ENCODE results near the gene TARBP2.

Gene TARBP2, protein sequence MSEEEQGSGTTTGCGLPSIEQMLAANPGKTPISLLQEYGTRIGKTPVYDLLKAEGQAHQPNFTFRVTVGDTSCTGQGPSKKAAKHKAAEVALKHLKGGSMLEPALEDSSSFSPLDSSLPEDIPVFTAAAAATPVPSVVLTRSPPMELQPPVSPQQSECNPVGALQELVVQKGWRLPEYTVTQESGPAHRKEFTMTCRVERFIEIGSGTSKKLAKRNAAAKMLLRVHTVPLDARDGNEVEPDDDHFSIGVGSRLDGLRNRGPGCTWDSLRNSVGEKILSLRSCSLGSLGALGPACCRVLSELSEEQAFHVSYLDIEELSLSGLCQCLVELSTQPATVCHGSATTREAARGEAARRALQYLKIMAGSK

DNA sequence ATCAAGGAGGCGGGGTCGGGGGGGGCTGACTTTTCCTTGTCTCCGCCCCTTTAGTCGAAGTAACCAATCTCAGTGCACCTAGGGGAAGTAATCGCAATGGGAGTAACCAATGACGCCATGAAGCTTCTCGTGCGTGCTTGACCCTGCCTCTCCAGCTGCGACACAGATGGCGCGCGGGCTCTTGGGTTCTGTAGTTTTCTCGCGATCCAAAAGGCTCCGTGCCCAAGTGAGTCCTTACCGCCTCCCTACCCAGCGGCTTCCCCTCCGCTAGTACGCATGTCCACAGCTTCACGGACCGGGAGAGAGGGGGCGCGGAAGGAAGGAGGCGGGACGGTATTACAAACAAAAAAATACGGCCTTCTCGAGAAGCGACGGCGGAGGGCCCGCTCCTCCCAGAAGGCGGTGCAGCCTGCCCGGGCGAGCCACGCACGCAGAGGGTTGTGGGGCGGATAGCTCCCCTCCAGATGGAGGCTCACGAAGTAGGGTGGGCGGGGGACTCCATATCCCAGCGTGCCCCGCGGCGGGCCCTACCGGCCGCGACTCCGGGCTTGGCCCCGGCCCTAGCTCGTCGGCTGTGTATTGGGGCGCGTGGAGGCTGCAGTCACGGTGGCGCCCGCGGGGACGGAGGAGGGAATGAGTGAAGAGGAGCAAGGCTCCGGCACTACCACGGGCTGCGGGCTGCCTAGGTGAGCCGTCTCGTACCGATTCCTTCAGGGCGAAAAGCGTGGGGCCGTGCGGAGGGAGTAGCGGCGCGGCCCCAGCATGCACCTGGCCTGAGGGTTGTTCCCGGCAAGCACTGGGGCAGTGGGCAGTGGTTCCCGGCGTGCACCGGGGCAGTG, at the start of gene TARBP2:
TSS of gene TARBP2 (plus strand) at position 508 of the 839 bp plus-strand sequence. CDS start at position 634, 126 bp downstream.
- peak; percentile 90 to 95 for DNase-seq (ENCODE audit: low read depth in 2 of 2)

DNA sequence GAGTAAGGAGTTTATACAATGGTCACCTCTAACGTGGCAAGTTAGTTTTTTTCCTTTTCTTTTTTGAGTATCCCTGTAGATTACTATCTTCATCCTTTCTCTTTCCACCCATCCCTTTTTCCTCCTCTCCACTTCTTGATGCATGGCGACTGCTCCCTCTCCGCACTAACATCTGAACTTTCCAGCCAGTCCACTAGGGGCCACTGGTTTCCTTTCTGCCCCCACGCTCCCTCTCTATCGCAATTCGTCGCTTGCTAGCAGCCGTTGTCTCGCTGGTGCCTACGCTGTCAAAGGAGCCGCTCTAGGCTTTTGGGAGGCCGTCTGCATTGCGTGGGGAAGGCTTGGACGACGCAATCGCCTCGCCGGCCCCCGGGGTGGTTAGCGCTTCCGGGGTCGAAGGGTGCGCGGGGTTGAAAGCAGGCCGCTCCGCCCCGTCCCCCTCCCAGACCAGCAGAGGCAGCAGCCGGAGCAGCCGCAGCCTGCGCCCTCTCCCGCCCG, 49.4 kb upstream of the TARBP2 start, which contains the start of gene PCBP2:
TSS of gene PCBP2 (plus strand) at position 442 of the 498 bp plus-strand sequence. CDS start 2,699 bp downstream, outside the sequence.
- DNase-seq (ENCODE audit: low read depth in 2 of 2) = peak; percentile 88 to 97

DNA sequence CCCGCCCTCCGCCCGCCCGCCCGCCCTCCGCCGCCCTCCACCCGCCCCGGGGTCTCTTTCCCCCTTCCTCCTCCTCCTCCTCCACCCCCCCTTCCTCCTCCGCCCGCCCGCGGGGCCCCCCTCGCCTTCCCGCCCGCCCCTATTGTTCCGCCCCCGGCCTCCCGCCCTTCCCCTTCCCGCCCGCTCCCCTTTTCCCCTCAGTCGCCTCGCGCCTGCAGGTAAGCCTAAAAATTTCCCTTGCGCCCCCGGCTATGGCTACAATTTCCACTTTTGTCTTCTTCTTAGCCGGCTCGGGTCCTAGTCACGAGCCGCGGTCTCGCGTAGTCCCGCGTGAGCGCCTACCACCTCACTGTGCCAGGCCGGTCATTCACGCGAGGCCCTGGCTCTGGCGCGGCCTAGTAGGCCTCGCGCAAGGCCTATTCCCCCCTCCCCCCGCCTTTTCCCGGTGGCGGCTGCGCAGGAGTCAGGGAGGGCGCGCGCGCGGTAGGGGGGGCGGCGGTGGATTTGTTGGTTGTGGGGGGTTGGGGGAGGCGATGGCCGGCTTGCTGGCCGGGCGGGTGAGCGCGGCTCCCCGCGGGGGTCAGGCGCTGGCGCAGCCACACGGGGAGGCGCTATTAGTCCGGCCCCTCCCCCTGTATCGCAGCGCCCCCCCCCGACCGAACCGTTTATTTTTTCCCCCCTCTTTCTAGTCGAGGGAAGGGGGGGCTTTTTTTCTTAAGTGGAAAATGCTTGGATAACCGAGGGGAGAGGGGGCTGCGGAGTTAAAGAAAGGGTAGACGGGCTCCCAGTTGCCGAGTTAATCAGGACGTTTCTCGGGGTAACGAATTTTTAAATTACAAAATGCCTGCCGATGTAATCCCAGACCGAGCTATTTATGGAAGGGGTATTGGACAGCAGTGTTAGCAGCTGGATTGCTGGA, 48.7 kb upstream of the TARBP2 start:
- peak; percentile 36 to 52 for DNase-seq (ENCODE audit: low read depth in 2 of 2)

DNA sequence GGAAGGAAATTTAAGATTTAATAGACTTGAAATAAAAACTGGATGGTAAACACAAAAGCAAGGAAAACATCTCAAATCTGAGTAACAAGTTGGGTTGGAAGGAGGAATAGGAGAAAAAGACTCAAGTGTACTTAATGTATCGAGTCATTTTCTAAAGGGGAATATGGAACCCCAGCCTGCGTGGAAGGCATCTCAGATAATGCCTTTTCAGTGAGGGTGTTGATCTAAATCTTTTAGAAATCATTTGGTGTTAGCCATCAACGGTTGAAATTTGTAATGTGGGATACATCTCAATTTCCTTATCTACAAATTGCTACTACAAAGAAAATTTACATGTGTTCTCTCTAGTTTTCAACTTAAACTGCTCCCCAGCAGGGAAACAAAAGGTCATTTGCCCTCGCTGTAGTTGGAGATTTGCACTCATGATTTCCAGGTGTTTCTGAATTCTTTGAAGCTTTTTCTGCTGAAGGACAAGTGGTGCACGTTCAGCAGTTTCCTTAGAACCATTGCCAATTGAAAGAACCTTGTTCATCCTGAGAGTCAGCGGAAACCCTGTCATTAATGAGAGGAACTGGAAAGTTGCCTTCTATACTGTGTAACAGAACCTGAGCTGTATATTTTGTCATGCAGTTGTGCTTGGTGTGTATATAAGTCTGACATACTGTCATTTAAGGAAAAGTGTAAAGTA, 47.0 kb upstream of the TARBP2 start:
- DNase-seq (ENCODE audit: low read depth in 2 of 2) = no peak

DNA sequence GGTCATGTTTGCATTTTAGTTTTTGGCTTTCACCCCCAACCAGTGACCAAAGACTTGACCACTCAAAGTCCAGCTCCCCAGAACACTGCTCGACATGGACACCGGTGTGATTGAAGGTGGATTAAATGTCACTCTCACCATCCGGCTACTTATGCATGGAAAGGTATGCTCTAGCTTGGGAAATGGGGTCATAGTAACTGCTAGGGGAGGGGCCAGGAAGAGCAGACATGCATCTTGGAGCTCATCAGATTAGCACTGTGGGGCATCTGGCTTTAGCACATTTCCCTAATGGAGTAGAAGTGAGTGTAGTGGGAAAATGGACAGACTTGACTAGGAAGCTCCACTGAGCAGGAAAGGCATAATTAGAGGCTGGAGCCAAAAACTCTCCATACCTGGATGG, 46.4 kb upstream of the TARBP2 start:
- no peak for DNase-seq (ENCODE audit: low read depth in 2 of 2)

DNA sequence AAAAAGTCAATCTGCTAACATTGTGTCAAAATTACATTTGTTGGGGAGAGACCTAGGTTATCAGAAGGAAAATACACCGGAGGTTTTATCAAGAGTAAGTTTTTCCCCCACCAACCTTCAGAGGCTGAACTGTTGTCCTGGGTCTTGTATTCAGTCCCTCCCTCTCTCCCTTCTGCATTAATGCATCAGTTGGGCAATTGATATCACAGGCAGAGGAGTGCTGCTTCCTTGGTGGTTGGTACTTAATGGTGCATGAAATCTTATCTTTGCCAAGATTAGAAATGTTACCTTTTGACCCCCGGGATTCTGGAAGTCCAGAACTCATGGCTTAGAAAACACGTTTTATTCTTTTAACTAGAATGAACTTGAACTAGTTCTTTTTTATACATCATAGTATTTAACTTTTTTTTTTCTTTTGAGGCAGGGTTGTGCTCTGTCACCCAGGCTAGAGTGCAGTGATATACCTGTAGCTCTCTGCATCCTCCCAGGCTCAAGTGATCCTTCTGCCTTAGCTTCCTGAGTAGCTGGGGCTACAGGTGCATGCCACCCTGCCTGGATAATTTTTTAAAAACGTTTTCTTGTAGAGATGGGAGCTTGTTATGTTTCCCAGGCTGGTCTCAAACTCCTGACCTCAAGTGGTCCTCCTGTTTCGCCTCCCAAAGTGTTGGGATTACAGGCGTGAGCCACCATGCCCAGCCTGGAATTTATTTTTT, 44.3 kb upstream of the TARBP2 start:
- no peak for DNase-seq (ENCODE audit: low read depth in 2 of 2)

DNA sequence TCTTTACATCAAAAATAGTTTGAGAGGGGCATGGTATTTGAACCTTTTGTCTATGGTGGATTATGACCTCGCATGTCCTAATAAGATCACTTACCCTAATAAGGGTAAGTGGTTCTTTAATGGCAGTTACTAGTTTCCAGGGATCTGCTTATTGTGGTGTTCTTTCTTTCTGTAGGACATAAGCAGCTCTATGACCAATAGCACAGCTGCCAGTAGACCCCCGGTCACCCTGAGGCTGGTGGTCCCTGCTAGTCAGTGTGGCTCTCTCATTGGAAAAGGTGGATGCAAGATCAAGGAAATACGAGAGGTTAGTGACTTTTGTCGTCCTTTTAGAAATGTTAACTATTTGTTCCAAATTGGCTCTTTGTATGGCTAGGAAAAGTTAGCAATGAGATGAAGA, 42.0 kb upstream of the TARBP2 start:
- no peak for DNase-seq (ENCODE audit: low read depth in 2 of 2)

DNA sequence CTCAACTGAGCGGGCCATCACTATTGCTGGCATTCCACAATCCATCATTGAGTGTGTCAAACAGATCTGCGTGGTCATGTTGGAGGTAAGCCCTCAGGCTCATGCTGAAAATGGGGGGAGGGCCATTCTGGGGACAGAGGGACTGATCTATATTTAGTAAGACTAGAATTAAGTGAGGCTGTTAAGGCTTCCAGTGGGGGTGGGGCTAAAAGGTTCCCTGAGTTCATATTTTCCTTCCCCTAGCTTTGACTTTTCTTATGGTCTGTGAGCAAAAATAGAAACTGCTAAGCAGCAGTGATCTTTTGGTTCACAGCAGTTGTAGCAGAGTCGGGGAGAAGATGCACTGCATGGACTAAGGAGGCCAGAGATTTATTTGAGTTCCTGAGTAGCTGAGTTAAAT, 40.0 kb upstream of the TARBP2 start:
- DNase-seq (ENCODE audit: low read depth in 2 of 2) = no peak

DNA sequence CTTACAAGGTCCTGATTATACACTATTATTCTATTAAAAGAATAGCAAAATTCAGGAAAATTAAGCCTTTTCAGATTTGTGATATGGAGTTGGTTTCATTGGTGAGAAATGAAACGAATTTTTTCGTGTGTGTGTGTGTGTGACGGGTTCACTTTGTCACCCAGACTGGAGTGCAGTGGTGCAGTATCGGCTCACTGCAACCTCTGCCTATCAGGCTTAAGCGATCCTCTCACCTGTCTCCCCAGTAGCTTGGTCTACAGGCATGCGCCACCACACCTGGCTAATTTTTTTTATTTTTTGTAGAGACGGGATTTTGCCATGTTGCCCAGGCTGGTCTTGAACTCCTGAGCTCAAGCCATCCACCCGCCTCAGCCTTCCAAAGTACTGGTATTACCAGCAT, 39.5 kb upstream of the TARBP2 start:
- no peak for DNase-seq (ENCODE audit: low read depth in 2 of 2)

DNA sequence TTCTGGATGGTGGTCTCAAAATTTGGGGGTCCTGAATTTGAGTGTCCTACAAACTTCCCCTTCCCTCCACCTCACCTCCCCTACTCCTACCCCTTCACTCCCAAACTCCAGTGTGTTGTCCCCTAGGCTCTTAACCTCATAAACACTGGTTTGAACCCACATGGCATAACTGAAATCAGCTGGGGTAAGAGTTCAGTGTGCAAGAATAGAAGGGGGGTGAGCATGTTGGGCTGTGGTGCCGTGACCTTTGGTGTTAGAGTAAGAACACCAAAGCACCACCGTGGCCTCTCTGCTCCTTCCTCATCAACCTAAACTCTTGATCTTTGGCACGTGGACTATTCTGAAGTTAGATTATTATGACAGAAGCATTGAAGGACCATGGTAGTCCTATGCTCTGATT, 38.1 kb upstream of the TARBP2 start:
- no peak for DNase-seq (ENCODE audit: low read depth in 2 of 2)

DNA sequence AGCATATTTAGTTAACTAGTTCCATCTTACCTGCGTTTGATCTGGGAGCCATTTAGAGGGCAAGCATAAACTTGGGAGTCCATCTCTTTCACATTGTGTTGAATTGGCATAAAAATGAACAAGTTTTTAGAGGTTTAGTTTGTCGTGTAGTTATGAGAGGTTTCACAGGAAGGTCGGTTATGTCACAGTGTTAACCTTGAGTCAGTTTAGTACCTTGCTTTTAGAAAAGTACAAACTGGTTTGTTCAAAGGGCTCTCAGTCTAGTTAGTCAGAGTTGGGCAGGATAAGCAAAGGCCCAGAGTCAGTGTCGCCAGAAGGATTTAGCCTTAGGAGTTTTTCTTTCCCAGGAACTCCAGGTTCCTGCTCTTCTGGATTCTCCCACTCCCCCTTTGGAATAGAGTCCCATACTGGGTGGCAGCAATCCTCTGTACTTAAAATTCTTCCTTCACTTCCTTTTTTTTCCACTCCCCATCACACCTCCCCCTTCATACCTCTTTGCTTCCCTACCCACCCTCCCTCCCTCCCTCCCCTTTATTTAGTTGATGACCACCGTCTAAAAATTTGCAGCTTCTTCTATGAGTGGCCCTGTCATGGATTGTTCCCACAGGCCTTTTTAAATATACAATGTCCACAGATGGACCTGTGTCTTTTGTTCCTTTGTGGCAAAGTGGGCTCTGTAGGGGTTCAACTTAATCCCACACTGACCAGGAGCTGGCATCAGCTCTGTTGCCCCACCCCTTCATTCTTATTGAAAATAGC, 37.1 kb upstream of the TARBP2 start:
- DNase-seq (ENCODE audit: low read depth in 2 of 2) = no peak

DNA sequence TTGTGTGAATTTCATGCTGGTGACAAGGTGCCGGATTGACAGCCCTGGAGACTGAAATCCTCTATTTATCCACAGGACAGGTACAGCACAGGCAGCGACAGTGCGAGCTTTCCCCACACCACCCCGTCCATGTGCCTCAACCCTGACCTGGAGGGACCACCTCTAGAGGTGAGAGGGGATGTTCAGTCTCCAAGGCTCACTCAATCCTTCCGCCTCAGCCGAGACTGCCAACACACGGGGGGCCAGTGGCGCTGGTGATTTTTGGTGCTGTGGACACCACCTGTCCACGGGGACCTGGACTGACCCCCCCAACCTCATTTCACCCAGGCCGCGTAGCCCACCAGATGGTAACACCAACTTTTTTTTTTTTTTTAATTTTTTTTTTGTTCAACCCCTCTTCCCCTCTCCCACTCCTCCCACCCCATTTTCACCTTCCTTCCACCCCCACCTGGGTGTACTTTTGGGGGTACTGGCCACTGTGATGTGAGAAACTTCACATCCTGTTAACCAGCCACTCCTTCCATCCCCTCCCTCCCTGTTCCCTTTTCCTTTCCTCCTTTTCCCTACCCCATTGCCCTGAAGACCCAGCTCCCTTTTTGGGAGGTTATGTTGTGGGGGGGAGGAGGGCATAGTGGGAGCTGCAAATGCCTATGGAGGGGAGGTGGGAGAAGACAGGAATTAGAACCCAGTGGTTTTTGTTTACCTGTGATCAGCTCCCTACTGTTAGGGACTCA, 36.2 kb upstream of the TARBP2 start:
- DNase-seq (ENCODE audit: low read depth in 2 of 2) = no peak

DNA sequence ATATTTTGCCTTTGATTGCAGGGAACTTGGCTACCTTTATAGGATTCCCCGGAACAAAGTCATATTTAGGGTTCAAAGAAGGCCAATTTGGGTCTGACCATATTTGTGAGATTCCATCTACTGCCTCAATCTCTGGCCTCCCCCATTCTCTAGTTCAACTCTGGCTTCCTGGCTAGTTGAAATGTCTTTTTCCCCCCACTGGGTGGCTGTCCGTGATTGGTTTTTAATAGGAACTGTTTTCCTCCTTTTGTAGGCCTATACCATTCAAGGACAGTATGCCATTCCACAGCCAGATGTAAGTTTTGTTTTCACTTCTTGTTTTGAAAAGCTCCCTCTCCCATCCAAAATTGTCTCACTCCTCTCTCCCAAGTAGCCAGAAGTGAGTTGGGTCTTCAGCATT, 35.4 kb upstream of the TARBP2 start:
- no peak for DNase-seq (ENCODE audit: low read depth in 2 of 2)

DNA sequence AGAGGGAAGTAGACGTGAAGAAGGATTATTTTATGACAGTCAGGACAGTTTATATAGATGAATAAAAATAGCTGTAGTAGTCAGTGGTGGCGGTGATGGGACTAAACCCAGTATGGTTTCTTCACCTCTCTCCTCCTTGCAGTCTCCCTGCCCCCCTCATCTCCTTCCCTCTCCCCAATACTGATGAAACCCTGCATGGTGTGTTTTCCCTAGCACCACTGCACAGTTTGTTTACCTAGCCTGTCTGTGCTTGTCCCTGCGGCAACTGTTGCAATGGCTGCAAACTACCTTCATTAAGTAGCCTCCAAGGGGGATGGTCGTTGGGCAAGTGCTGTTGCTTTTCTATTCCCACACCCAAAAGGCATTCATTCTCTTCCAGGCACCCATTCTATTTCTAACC, 34.4 kb upstream of the TARBP2 start:
- no peak for DNase-seq (ENCODE audit: low read depth in 2 of 2)

DNA sequence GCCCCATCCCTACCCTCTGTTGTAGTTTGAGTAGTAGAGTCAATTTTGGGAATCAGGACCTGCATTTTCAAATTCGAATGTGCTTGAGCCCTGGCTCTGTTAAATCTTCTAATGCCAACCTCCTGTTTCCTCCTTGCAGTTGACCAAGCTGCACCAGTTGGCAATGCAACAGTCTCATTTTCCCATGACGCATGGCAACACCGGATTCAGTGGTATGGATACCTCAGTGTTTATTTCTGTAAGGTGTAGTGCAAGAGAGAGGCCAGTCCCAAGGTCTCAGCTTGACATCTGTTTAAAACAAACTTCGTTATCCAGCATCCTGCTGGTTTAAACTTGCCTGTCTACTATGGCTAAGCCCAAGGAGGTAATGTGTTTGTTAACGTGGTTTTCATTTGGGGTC, 34.0 kb upstream of the TARBP2 start:
- no peak for DNase-seq (ENCODE audit: low read depth in 2 of 2)

DNA sequence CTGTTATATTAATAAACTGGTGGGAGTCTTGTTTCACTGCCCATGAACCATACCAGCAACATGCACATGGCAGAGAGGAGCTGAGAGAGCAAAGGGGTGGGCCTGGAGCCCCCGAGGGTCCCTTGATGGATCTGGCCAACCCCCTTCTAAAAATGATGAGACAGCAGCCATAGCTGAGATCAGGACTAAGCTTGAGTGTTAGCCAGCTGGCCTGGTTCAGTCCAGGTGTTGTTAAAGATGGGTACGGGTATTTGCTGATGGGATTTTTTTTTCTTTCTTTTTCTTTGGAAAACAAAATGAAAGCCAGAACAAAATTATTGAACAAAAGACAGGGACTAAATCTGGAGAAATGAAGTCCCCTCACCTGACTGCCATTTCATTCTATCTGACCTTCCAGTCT, 33.2 kb upstream of the TARBP2 start:
- DNase-seq (ENCODE audit: low read depth in 2 of 2) = no peak

DNA sequence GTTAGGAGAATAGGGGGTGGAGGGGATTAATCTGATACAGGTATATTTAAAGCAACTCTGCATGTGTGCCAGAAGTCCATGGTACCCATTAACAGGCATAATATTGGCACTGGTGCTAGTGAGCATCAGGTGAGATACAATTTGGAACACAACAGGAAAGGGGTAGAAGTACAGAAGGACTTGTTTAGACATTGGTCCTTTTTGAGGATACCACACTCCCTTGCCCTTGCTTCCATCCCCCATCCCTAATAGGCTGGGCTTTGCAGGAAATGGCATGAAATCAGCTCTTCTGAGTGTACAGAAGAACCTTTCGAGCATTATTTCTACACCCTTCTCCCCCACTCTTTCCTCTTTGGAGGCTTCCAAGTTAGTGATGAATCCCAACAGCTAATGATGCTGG, 32.8 kb upstream of the TARBP2 start:
- no peak for DNase-seq (ENCODE audit: low read depth in 2 of 2)

DNA sequence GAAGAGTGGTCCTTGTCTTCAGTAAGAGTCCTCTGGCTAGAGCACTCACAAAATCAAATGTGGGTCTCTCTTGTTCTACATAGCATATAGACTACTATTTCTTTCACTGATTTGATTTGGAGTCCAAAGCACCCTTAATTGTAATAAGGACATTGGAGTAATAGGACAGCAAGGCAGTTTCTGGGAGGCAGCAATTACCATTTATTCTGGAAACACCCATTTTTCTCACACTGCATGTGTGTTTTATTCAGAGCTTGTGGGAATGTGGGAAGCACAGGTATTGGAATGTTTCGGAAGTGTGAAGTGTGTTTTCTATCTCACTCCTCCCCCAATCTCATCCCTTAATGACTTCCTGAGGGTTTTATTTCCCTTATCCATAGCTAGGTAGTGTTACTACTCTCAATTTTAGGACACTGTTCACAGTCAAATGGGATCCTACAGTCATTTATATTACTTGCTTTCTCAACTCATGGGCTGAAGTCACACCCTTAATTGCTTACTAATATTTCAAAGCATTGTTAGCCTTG, 29.0 kb upstream of the TARBP2 start:
- DNase-seq (ENCODE audit: low read depth in 2 of 2) = no peak

DNA sequence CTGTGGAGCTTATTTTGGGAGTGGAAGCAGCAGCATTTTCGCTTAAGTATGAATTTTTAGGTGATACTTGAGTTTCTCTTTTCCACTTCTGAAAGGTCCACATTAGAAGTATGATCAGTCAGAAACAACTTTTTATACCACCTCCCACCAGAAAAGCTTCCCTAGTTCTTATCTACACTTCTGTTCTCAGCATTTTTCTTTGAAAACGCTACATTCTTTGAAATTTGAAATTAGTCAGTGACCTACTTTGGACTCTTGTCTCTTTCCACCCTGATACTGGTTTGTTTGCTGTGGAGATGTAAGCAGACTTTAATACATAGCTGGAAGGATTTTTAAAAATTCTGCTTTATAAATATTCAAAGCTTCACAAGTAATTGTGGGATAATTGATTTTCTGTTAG, 27.0 kb upstream of the TARBP2 start:
- DNase-seq (ENCODE audit: low read depth in 2 of 2) = no peak

Data from stimulated activated CD4-positive, alpha-beta T cell treated with anti-CD3 and anti-CD28 coated beads, Interleukin-1b, Interleukin-23, amount 100 ng/mL, for 1 hour (primary cell).